M059J (cell line): ENCODE measurements around the gene DHX57. TPM values are rescaled to one million over a fixed set of nuclear protein-coding genes. Genes with fewer than 3 reads are reported as not detected.

Source experiments
- DNase-seq: peaks from one replicate; pipeline ENCODE4 v3.0.0-alpha.2; 2012; ENCODE audit warnings: low read depth
- total RNA-seq: library from RNA; depleted of rRNA; stranded (reverse); fragments of >200 nt; shearing (Covaris generic); gene quantifications from 2 replicates; pipeline ENCODE4 v1.2.3, GENCODE V29; 2014

Gene DHX57
- total RNA-seq, 1 experiment from 2014 or later, result 12.3 TPM

DNA sequence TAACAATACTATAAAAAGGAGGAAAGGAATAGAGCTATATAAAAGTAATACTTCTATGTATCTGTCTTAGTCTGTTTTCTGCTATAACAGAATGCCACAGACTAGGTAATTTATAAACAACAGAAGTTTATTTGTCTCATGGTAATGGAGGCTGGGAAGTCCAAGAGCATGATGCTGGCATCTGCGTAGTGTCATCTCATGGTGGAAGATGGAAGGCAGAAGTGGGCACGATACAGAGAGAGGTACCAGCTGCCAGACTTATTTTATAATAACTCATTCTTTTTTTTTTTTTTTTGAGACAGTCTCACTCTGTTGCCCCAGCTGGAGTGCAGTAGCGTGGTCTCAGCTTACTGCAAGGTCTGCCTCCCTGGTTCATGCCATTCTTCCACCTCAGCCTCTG lies 4.3 kb downstream of the DHX57 start:
- no peak for DNase-seq

DNA sequence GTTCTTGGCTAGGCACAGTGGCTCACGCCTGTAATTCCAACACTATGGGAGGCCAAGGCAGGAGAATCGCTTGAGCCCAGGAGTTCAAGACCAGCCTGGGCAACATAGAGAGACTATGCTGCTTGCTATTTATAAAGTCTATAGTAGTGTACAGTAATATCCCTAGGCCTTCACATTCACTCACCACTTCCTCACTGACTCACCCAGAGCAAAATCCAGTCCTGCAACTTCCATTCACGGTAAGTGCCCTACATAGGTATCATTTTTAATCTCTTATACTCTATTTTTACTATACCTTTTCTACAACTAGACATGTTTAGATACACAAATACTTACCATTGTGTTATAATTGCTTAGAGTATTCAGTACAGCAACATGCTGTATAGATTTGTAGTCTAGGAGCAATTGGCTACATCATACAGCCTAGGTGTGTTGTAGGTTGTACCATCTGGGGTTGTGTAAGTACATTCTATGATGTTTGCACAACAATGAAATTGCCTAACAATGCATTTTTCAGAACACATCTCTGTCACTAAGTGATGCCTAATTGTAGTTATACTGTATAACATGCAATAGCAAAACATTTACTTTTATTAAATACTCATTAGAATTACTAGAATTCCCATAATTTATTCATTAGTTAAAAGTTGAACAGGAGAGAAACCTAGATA lies 8.8 kb downstream of the DHX57 start:
- DNase-seq, result no peak

DNA sequence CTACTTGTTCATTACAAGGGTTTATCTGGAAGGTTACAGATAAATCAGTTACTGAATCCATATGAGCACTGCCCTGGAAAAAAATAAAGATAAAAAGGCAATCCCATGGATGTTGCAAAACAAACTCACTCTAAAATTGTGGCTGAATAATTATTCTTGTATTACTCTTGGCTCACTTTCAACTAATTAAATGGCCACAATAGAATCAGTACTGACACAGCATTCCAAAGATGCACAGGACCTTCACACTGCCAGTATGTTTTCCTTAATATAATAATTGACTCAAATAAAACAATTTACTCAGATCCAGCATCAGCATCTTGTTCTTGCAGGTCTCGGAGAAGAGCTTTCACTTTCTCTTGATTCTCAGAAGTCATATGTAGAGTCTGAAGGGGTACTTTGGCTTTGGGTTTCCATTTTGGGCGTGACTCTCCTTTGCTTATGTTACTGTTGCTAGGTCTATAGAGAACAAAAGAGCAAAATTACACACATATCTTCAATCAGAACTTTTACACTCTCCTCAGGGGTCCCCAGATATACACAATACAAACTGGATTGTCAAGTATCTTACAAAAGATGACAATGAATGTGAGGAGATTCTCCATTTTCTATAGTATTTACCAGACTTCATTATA lies 12.6 kb downstream of the DHX57 start:
- no peak for DNase-seq

DNA sequence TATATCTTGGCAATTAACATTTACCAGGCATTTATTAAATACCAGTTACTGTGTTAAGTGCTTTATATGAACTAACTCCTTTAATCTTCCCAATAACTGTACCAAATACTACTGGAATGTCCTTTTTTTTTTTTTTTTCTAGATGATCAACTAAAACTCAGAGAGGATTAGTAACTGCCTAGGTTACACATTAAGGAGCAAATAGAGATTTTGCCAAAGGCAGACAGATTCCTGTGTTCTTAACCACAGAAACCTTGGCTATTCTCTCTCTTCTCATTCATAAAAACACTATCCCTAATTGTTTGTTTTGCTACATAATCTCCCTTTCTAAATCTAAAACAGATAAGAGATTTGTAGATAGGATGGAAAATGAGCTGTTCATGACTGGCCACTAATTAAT lies 13.3 kb downstream of the DHX57 start:
- no peak for DNase-seq

DNA sequence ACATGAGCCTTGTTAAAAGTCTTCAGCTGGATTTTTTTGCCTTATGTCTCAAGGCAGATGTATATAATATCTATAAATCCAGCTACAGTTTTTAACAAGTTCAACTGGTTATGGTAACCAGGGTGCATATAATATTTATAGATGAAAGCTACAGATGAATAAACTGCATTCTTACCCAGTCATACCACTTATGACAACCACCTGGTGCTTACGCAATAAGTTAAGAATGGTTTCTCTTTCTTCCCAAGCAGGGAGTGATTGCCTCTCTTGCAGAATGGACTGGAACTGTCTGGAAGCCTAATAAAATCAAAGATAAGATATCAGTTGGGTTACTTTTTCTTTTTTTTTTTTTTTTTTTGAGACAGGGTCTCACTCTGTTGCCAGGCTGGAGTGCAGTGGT lies 19.6 kb downstream of the DHX57 start:
- DNase-seq, result peak; percentile 11

DNA sequence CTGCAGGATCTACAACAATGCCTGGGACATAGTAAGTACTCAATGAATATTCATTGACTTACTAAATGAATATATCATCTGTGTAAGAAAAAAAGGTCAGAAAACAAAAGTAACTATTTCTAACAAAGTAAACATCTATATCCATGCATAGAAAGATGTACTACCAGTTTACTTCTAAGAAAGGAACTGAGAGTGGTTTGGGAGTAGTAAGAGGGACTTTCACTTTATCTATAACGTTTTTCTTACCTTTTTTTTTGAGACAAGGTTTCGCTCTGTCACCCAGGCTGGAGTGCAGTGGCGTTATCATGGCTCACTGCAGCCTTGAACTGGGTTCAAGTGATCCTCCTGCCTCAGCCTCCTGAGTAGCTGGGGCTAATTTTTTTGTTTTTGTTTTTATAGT lies 25.7 kb downstream of the DHX57 start:
- no peak for DNase-seq

DNA sequence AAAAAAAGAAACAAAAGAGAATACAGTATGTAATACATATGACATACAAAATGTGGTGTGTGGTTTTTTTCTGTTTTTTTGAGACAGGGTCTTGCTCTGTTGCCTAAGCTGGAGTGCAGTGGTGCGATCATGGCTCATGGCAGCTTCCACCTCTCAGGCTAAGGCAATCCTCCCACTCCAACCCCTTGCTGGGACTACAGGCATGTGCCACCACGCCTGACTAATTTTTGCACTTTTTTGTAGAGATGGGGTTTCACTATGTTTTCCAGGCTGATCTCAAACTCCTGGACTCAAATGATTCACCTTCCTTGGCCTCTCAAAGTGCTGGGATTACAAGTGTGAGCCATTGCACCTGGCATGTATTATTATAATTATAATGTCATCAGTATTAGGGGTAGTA lies 38.9 kb downstream of the DHX57 start:
- DNase-seq, result no peak

DNA sequence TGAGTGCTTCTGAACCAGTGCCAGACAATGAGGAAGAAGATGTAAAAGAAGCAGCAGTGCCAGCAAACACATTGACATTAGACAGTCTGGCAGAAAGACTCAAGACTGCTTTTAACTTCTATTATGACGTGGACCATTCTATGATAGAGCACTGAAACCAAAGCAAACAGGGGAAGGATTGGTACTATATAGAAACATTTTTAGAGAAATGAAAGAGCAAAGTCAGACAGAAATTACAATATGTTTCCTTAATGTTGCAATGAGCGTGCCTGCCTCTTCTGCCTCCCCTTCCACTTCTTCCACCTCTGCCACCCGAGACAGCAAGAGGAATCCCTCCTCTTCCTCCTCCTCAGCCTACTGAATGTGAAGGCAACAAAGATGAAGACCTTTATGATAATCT lies 39.7 kb downstream of the DHX57 start:
- no peak for DNase-seq

DNA sequence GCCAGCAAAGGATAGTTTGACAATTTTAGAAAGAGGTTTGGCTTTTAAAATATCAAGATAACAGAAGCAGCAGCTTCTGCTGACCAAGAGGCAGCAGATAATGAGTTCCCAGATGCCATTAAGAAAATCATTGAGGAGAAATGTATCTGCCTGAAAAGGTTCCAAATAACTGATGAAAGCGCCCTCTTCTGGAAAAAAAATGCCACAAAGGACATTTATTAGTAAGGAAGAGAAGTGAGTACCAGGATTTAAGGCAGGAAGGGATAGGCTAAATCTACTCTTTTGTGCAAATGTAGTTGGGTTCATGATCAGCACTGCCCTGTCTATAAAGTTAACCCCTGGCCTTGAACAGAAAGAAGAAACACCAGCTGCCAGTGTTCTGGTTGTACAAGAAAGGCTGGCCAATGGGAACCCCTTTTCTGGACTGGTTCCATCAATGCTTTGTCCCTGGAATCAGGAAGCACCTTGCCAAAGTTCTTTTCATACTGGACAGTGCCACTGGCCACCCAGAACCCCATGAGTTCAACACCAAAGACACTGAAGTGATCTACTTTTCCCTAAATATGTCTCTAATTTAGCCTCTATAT lies 40.6 kb downstream of the DHX57 start:
- DNase-seq, result peak; percentile 42

DNA sequence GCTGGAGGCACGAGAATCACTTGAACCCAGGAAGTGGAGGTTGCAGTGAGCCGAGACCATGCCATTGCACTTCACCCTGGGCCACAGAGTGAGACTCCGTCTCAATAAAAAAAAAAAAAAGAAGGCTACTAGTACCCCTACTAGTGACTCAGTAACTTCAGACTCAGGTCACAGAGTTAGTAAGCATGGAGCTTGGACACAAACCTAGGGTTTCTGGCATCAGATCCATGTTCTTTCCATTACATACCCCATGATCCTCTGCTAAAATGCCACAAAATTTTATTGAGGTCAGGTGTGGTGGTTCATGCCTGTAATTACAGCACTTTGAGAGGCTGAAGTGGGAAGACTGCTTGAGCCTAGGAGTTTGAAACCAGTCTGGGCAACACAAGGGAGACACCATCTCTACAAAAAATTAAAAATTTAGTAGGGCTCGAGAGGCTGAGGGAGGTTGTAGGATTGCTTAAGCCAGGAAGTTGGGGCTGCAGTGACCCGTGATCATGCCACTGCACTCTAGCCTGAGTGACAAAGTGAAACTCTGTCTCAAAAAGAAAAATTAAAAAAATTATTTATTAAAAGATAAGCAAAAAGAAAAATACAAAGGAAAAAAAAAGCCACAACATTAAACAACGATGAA lies 45.1 kb downstream of the DHX57 start:
- DNase-seq, result peak; percentile 51

DNA sequence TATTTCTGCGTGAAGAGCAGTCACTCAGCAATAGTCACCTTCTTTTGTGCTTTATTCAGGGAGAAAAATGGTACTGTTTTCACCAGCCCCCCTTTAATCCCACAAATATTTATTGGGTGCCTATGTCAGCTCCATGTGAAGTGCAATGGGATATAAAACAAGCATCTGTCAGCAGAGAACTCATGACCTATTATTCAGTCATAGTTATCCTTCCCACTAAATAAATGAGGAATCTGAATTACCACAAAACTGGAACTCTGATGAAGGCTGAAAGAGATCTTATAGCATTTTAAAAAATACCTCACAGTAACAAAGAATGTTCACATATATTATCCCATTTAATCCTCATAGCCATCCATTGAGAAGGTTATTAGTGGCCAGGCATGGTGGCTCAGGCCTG lies 45.8 kb downstream of the DHX57 start:
- peak; percentile 18 for DNase-seq

DNA sequence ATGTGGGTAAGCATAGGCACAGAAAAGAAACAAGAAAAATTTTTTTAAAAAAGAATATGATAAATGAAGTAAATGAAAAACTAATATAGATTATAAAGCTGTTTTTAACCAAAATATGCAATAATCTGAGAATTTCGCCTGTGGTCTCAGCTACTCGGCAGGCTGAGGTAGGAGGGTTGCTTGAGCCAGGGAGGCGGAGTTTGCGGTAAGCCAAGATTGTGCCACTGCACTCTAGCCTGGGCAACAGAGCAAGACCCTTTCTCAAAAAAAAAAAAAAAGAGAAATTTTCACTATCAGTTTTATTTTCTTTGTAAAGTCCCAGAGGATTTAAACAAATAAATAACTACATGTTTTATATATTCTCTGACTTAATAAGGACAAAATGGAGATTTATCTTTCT lies 47.3 kb downstream of the DHX57 start:
- DNase-seq, result no peak

DNA sequence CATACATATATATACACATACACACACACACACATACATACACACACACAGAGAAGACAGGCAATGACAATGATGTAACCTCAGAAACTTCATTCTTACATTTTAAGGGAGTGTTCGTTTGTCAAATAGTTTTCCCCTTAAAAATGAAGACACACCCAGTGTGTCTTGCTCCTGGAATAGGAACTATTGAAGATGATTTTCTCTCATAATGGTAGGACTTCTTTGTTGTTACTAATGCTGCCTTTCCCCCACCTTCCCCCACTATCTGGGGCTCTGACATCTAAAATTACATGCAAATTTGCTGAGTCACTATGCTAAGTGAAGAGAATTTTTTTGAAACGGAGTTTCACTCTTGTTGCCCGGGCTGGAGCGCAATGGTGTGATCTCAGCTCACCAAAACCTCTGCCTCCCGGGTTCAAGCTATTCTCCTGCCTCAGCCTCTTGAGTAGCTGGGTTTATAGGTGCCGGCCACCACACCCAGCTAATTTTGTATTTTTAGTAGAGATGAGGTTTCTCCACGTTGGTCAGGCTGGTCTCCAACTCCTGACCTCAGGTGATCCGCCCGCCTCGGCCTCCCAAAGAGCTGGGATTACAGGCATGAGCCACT lies 48.1 kb downstream of the DHX57 start:
- peak; percentile 76 for DNase-seq

DNA sequence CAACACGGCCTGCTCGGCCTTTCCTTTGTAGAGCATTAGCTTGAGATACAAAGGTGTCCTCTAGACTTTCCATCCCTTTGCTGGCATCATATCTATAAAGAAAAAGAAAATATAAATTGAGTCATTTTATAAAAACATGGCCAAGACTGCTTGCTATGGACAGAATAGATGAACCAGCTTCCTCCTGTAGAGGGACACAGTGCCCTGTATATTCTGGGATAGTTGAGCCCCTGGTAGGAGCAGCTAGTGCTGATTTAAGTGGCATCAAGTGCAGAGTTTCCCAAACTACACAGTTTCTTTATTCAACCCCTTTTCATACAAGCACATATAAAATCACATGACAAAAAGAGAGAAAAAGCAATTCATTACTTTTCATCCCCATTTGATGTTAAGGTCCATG lies 49.8 kb downstream of the DHX57 start:
- DNase-seq, result no peak

DNA sequence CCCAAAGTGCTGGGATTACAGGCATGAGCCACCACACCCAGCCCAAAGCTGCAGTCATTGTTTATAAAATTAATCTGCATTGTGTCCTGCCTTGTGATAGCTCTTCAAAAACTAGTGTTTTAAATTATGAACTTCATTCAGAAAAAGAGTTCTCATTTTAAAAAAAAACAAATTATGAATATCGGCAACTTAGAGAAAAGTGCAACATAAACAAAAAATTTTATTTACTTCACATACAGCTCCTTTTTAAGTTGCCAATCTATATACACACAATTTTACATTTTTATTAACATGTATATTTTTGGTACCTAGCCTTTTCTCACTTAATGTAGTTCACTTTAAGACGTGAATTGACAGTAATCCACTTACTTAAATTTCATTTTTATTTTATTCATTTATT lies 50.8 kb downstream of the DHX57 start:
- DNase-seq, result no peak

DNA sequence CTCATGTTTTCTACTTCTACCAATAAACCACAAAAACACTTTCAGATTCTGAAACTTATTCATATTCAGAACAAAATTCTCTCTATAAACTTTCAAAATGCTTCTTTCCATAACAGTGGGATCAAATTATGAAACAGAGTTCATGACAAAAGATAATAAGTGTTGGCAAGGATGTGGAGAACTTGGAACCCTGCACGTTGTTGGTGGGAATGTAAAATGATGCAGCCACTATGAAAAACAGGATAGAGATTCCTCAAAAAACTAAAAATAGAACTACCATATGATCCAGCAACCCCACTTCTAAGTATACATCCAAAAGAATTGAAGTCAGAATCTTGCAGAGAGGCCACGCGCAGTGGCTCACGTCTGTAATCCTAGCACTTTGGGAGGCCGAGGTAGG lies 52.3 kb downstream of the DHX57 start:
- no peak for DNase-seq

DNA sequence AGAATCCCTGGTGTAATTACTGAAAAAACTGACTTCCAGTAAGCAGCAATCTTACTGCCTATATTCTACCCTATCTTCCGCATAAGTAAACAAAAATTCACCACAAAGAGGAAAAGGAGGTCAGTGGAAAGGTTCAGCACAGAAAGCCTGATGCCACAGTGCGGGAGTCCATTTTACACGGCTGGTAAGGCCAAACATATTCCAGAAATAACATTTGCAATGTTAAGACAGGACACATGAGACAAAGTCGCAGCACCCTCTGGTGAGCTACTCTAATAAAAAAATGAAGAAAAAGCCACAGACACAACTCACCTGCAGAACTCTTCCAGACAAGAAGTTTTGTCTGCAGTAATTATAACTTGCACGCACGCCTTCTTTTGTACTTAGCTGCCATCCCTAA lies 57.2 kb downstream of the DHX57 start:
- DNase-seq, result no peak

DNA sequence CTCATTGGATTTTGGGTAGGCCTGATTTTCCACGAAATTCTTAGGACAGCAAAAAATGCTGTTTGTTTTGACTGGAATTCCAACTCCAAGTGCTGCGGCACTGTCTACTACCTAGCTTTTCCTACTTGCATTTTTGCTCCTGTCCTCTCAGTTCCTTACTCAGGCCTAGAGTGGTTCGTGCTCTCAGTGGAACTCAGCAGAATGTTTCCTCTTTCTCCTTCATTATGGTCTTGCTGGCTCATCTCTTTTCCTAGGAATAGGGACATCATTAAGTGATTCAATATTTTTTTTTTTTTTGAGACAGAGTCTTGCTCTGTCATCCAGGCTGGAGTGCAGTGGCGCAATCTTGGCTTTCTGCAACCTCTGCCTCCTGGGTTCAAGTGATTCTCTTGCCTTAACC lies 59.8 kb downstream of the DHX57 start:
- DNase-seq, result no peak

DNA sequence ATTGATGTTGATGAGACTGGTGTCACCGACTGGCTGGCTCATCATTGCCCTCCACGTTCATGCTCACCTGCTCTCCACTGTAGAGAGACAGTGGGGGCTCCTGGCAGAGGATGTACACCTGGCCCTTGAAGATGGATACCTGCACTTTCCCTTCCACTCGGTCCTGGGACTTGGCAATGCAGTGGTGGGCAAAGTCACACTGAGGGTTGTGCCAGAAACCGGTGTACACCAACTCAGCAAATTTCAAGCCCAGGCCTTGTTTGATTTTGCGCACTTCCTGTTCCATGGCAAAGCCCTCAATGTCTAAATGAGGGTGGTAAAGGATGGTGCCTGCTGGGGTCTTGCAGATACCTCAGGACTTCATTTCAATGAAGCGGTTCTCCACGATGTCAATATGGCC lies 65.2 kb downstream of the DHX57 start:
- no peak for DNase-seq

DNA sequence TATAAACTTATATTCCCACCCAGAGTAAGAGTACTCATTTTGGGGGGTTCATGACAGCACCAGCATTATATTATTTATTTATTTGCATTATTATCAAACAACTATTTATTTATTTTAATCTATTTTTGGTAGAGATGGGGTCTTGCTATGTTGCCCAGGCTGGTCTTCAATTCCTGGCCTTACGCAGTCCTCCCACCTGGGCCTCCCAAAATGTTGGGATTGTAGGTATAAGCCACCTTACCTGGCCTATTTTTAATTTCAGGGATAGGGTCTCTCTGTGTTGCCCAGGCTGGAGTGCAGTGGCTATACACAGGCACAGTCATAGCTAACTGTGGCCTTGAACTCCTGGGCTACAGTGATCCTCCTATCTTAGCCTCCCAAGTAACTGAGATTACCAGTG lies 67.1 kb downstream of the DHX57 start:
- no peak for DNase-seq

DNA sequence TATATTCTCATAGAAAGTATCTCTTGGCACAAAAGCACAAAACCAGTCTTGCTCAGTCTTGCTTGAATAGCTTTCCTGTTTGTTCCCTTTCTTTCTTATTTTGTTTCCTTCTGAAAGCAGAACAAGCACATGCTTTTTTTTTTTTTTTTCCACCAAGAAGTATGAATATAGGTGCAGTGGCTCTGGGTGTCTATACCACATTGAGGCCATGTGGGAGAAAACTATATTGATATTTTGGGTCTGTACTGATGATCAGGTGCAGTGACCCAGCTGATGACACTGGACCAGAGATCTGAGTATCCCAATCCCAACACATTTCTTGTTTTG lies 69.0 kb downstream of the DHX57 start:
- DNase-seq, result no peak

DNA sequence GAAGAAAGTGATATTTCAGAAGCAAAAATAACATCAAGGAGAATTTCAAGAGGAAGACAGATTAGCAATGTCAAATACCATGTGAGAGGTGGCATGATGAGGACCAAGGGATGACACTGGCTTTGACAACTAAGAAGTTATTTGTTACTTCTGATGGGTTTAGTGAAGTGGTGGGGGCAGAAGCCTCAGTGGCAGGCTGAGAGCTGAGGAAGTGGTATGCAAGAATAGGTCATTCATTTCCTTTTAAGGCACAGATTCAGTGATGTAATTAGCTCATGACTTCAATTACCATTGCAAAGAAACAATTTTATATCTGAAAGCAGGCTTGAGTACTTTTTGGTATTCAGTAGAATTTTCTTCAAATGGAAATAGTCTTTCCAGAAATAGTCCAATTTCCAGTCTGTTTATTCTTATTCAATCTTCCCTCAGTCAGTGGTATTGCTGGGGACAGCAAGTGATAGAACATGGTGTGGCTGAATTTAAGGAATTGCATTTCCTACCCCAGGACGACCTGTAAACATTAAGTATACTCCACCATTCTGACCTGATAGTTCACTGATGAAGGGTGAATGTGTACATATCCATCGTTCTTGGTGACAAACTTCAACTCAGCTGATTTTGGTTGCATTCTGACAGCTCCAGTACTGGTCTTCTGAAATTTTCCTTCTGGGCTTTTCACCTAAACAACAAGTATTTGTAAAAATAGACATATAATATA lies 69.6 kb downstream of the DHX57 start:
- no peak for DNase-seq
